Coronary artery (tissue), 2 donors: ENCODE data around the gene TGM2.

Source experiments
- DNase-seq: peaks from one replicate; pipeline ENCODE4 v3.0.0-alpha.2; 2017; ENCODE audit warnings: low spot score
- H3K27ac ChIP-seq, 2 donors: fragments of 200-600 bp; sonication (generic); one replicate each; pipeline ENCODE4 v1.5.1; 2016 to 2019
- H3K4me3 ChIP-seq: fragments of 200-600 bp; sonication (generic); 2 replicates; pipeline ENCODE4 v1.5.1; 2016; ENCODE audit warnings: mild to moderate bottlenecking, moderate library complexity
- CTCF ChIP-seq: fragments of 200-600 bp; sonication (generic); IDR thresholded peaks from one replicate; pipeline ENCODE4 v1.5.1; 2019; ENCODE audit warnings: antibody characterized with exemption

Gene TGM2

GRCh38 chr20:38170219-38170825 lies 5.3 kb upstream of the TGM2 start:
- no peak overlapping the region for H3K4me3 ChIP-seq
- DNase-seq, result no peak
- H3K27ac ChIP-seq, result peak overlapping the region; percentile 94 to 96
- TF ChIP-seq CTCF, result no peak

GRCh38 chr20:38169636-38170193 lies 4.6 kb upstream of the TGM2 start:
- DNase-seq, result peak; percentile 73
- TF ChIP-seq CTCF, result no peak
- H3K4me3 ChIP-seq, result no peak overlapping the region
- H3K27ac ChIP-seq, result peak overlapping the region; percentile 94 to 96

GRCh38 chr20:38168791-38169589 lies 3.9 kb upstream of the TGM2 start:
- H3K27ac ChIP-seq, result peak overlapping the region; percentile 94 to 96

GRCh38 chr20:38167851-38168760 lies 3.0 kb upstream of the TGM2 start:
- no peak for TF ChIP-seq CTCF
- no peak overlapping the region for H3K4me3 ChIP-seq
- H3K27ac ChIP-seq, result peak overlapping the region; percentile 94 to 96
- peak; percentile 99 for DNase-seq

More at GRCh38 chr20:38168791-38169589, 3.9 kb upstream of the TGM2 start:
- peak; percentile 80 for DNase-seq
- H3K4me3 ChIP-seq, result no peak overlapping the region
- no peak for TF ChIP-seq CTCF

- peak overlapping the region; percentile 94 to 96 for H3K27ac ChIP-seq
- H3K4me3 ChIP-seq, result no peak overlapping the region
- DNase-seq, result peak; percentile 71
- TF ChIP-seq CTCF, result no peak
These were observed 2.3 kb upstream of the TGM2 start for GRCh38 chr20:38167328-38167850.

- DNase-seq, result no peak
- TF ChIP-seq CTCF, result no peak
- Histone ChIP-seq H3K4me3 (peak overlapping the region; percentile 82), H3K27ac (peak overlapping the region; percentile 94 to 96)
These were observed 1.7 kb upstream of the TGM2 start for GRCh38 chr20:38166703-38167233.
